MM.1S (cell line): ENCODE measurements around the gene LRRC66.

Experiments
- CTCF ChIP-seq: fragments of 300-600 bp; sonication (generic); IDR thresholded peaks from 2 replicates; pipeline ENCODE4 v1.5.1; 2016; ENCODE audit warnings: antibody characterized with exemption, low read length, mixed read lengths
- EZH2 ChIP-seq: fragments of 300-600 bp; sonication (generic); optimal IDR thresholded peaks from 2 replicates; pipeline ENCODE3; 2017; ENCODE audit warnings: low read depth, mild to moderate bottlenecking, antibody characterized with exemption, low read length, mixed read lengths
- EZH2phosphoT487 ChIP-seq: fragments of 300-600 bp; sonication (generic); IDR thresholded peaks from 2 replicates; pipeline ENCODE4 v1.6.1; 2018; ENCODE audit warnings: antibody characterized with exemption, low read length

DNA sequence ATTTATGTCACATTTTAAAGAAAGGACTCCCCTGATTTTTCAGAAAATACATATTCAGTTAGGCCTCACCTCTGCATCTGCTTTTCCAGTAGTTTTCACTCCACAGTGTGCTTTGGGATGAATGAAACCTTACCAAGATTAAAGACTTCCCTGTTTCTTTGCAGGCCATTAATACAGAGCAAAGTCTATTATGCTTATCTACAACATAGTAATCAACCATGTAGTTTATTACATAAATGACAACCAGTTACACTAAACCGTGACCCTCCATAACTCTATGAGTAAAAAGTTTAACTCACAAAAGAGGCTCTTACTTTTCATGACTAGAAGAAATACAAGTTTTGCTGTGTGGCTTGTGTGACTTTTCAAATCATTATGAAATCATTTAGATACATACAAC is 2.3 kb downstream of the LRRC66 start:
- TF ChIP-seq CTCF: no peak
- TF ChIP-seq EZH2: no peak
- TF ChIP-seq EZH2phosphoT487: no peak
